HepG2 (cell line): ENCODE measurements around the gene SYNGR1. TPM values are rescaled to one million over a fixed set of nuclear protein-coding genes. Genes with fewer than 3 reads are reported as not detected.
A peak's percentile ranks its signal among the peaks of the same experiment; 100 is the strongest.

Experiments
- ATAC-seq: fragments of 200-7000 bp; cut with Tn5 transposase; 3 replicates; pipeline ENCODE4 v1.9.1; 2020; ENCODE audit warnings: mild to moderate bottlenecking, moderate library complexity
- BruUV-seq: library from RNA; stranded (reverse); fragments of 400-500 nt; replicated peaks from 2 replicates; lab custom pipeline; 2021; lab: Mats Ljungman, UMichigan
- CTCF ChIA-PET: fragments of 300-600 bp; formaldehyde crosslinking; extraction: SDS; loops from one replicate; lab custom pipeline; 2021; ENCODE audit warnings: low total read pairs, inconsistent platforms, low intra/inter-chr PET ratio; lab: Yijun Ruan, JAX
- POLR2A ChIA-PET: fragments of 350-600 bp; sonication (Branson Sonifier 250); formaldehyde crosslinking; loops from one replicate; lab custom pipeline; 2020; ENCODE audit warnings: antibody characterized with exemption, inconsistent platforms; lab: Yijun Ruan, JAX
- DNase-seq: peaks from one replicate; pipeline ENCODE4 v3.0.0-alpha.2; 2015; ENCODE audit warnings: low spot score
- FAIRE-seq: peaks from 3 replicates; lab custom pipeline; 2011; peaks lifted over from hg19 to GRCh38; lab: Jason Lieb, UNC
- H2AFZ ChIP-seq: one replicate; pipeline ENCODE4 v1.6.1; 2011; ENCODE audit warnings: low read length, inconsistent platforms
- H3K27ac ChIP-seq: fragments of 300-600 bp; 3 replicates; pipeline ENCODE4 v1.8.0; 2011; ENCODE audit warnings: mixed run types, mild to moderate bottlenecking, mixed read lengths, low read length, inconsistent platforms; ENCODE audit not compliant: insufficient read depth; ENCODE audit errors: extremely low read length
- H3K27me3 ChIP-seq, 2 experiments: fragments of 200-600 bp in 1 of 2; 2 replicates in 1 of 2; 3 replicates in 1 of 2; pipeline versions ENCODE4 v1.6.0 to v1.8.0; 2011; ENCODE audit warnings: low read length in 2 of 2, mild to moderate bottlenecking in 2 of 2, moderate library complexity in 2 of 2, inconsistent platforms in 1 of 2; ENCODE audit not compliant: insufficient read depth in 2 of 2, control insufficient read depth in 1 of 2
- H3K36me3 ChIP-seq, 2 experiments: fragments of 200-600 bp in 1 of 2; replicated peaks in 1 of 2; 2 replicates in 1 of 2; 3 replicates in 1 of 2; pipeline versions ENCODE4 v1.5.1 to v1.8.0; 2011; ENCODE audit warnings: low read length in 2 of 2, inconsistent platforms in 1 of 2; ENCODE audit not compliant: insufficient read depth in 2 of 2, control insufficient read depth in 1 of 2
- H3K4me1 ChIP-seq: 2 replicates; pipeline ENCODE4 v1.5.1; 2012; ENCODE audit warnings: low read length, inconsistent platforms; ENCODE audit not compliant: insufficient read depth
- H3K4me2 ChIP-seq: 2 replicates; pipeline ENCODE4 v1.6.0; 2011; ENCODE audit warnings: low read depth, low read length, inconsistent platforms
- H3K4me3 ChIP-seq, 3 experiments: fragments of 200-600 bp in 1 of 3; sonication (generic), shearing (Covaris generic) in 1 of 3; replicated peaks in 1 of 3; 2 replicates each; pipeline ENCODE4 v1.5.1; 2011 to 2016; ENCODE audit warnings: low read length in 3 of 3, inconsistent platforms in 2 of 3, low read depth in 2 of 3, mild to moderate bottlenecking in 2 of 3, control low read depth in 1 of 3, mixed read lengths in 1 of 3; ENCODE audit not compliant: insufficient read depth in 1 of 3
- H3K79me2 ChIP-seq: one replicate; pipeline ENCODE4 v1.6.1; 2011; ENCODE audit warnings: low read length, inconsistent platforms; ENCODE audit not compliant: insufficient read depth
- H3K9ac ChIP-seq: 2 replicates; pipeline ENCODE4 v1.6.0; 2011; ENCODE audit warnings: mild to moderate bottlenecking, low read depth, low read length, inconsistent platforms; ENCODE audit not compliant: insufficient read depth
- H3K9me3 ChIP-seq: 2 replicates; pipeline ENCODE4 v1.5.1; 2012; ENCODE audit warnings: mild to moderate bottlenecking, low read length
- H4K20me1 ChIP-seq: 2 replicates; pipeline ENCODE4 v1.6.0; 2011; ENCODE audit warnings: inconsistent platforms, mild to moderate bottlenecking, low read length, moderate library complexity; ENCODE audit not compliant: insufficient read depth
- CEBPG ChIP-seq: IDR thresholded peaks from 2 replicates; pipeline ENCODE4 v1.6.1; 2016
- ERF ChIP-seq: IDR thresholded peaks from 2 replicates; pipeline ENCODE4 v1.6.1; 2018; ENCODE audit warnings: missing biosample characterization, missing genetic modification reagents
- KAT8 ChIP-seq: IDR thresholded peaks from 2 replicates; pipeline ENCODE4 v1.6.1; 2016; ENCODE audit warnings: missing genetic modification reagents, missing compliant biosample characterization
- PITX1 ChIP-seq: sonication (generic); formaldehyde crosslinking; IDR thresholded peaks from 2 replicates; pipeline ENCODE4 v1.5.1; 2020; ENCODE audit warnings: mild to moderate bottlenecking, missing genetic modification reagents
- PPARG ChIP-seq: conservative IDR thresholded peaks from 2 replicates; pipeline ENCODE4 v1.6.1; 2016; ENCODE audit warnings: missing biosample characterization, missing genetic modification reagents
- SMARCE1 ChIP-seq: fragments of 450-650 bp; IDR thresholded peaks from 2 replicates; pipeline ENCODE4 v1.6.1; 2017; ENCODE audit warnings: borderline replicate concordance
- ZFAT ChIP-seq: sonication (generic); formaldehyde crosslinking; conservative IDR thresholded peaks from 2 replicates; pipeline ENCODE4 v1.8.1; 2023; ENCODE audit warnings: missing genetic modification reagents, inconsistent platforms
- ZFY ChIP-seq: sonication (generic); formaldehyde crosslinking; IDR thresholded peaks from 2 replicates; pipeline ENCODE4 v1.4.0; 2020; ENCODE audit warnings: missing genetic modification reagents
- ZNF12 ChIP-seq: sonication (generic); formaldehyde crosslinking; IDR thresholded peaks from 2 replicates; pipeline ENCODE4 v1.5.0; 2020; ENCODE audit warnings: missing genetic modification reagents
- ZNF124 ChIP-seq: sonication (generic); formaldehyde crosslinking; IDR thresholded peaks from 2 replicates; pipeline ENCODE4 v1.4.0; 2020; ENCODE audit warnings: missing genetic modification reagents
- ZNF431 ChIP-seq: sonication (generic); formaldehyde crosslinking; IDR thresholded peaks from 2 replicates; pipeline ENCODE4 v1.9.0; 2022; ENCODE audit warnings: missing genetic modification reagents, low read depth, mild to moderate bottlenecking, borderline replicate concordance
- WGBS: methylation state at CpG from one replicate; pipeline ENCODE4 v1.1.6; 2017; ENCODE audit warnings: low lambda C conversion rate; 5-methylcytosine and 5-hydroxymethylcytosine counted together
- in situ Hi-C: cut with HindIII; loops from 2 replicates; pipeline ENCODE4 v1.10.0; 2017; ENCODE audit warnings: low pct_unique_long_range_greater_than_20kb; ENCODE audit not compliant: extremely low pct_ligation_motif_present
- intact Hi-C: fragments of 100-400 bp; cut with micrococcal nuclease; formaldehyde crosslinking; loops from one replicate; pipeline ENCODE4 v1.10.0; 2022; ENCODE audit not compliant: unreplicated experiment
- polyA plus RNA-seq, 8 experiments: library from polyadenylated mRNA; depleted of rRNA in 3 of 8; stranded (reverse) in 7 of 8; unstranded in 1 of 8; fragments of >200 nt; fragmentation: Illumina TruSeq in 4 of 8; extraction: Trizol in 4 of 8; gene quantifications; 2 replicates each; pipeline versions ENCODE4 v1.2.1 to v1.2.3, GENCODE V29; 2011 to 2016; ENCODE audit warnings: low read depth in 4 of 8, missing spikeins in 1 of 8, mixed read lengths in 1 of 8; ENCODE audit not compliant: insufficient read depth in 1 of 8
- total RNA-seq, 5 experiments: library from RNA; depleted of rRNA; stranded (reverse); fragments of >200 nt; fragmentation: Illumina TruSeq; extraction: Trizol; gene quantifications; 2 replicates each; pipeline ENCODE4 v1.2.3, GENCODE V29; 2016; ENCODE audit warnings: low read depth in 1 of 5
- TF ChIP-seq, protein P1 (sequence below): sonication (generic); formaldehyde crosslinking; IDR thresholded peaks from 2 replicates; pipeline ENCODE4 v1.4.0; 2020; ENCODE audit warnings: missing genetic modification reagents

The SYNGR1 gene
- total and polyA plus RNA-seq, 2 of the 13 experiments (the other 11 are each of a cell fraction or from before 2014, with no cell fraction given), result 0.27 to 2.7 TPM

DNA sequence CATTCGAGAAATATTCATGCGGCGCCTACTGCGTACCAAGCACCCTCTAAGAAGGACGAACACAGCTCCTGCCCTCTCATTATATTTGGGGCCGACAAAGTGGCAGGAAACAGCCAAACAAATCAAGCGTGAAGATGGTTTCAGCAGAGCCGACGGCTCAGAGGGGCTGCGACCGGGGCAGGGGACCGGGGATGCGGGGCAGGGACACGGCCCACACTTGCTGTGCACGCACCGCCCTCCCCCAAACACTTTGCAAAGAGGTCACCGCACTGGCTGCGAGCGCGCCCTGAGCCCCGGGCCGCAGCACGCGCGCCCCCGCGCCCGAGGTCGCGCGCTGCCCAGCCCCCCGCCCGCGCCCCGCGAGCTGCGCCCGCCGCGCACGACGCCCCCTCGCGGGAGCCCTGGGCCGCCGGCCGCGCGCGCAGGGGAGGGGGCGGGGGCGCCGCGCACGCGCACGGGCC is 255 bp upstream of the SYNGR1 start:
- DNase-seq (no peak), ATAC-seq (peak; percentile 20; the same call in 1 of the 3 replicates), FAIRE-seq (no peak)
- H3K4me1 ChIP-seq, result peaks cover 22% of the 10 kb centered on the region
- no peaks in the 10 kb centered on the region for H3K36me3 ChIP-seq
- peak overlapping the region; percentile 42 to 79 (median 63) for H3K4me3 ChIP-seq
- in situ Hi-C loops, result no loop called here
- no peaks in the 10 kb centered on the region for H4K20me1 ChIP-seq
- peaks cover 12 to 27% of the 10 kb centered on the region in 2 experiments for H3K27me3 ChIP-seq
- no peaks in the 10 kb centered on the region for H3K9me3 ChIP-seq
- intact Hi-C loops, result no loop called here
- 3% methylated on average over 11 of the region's 57 CpGs for WGBS
- no peak for TF ChIP-seq KAT8 (CRISPR knock-in tag)
- TF ChIP-seq PPARG (CRISPR knock-in tag), result no peak
- TF ChIP-seq ZFY (CRISPR knock-in tag), result peak; percentile 32; the same call in 1 of the 2 replicates
- no peak for TF ChIP-seq CEBPG (CRISPR knock-in tag)
- no peak for TF ChIP-seq PITX1 (CRISPR knock-in tag)
- TF ChIP-seq ZFAT, result no peak
- TF ChIP-seq, protein P1, sequence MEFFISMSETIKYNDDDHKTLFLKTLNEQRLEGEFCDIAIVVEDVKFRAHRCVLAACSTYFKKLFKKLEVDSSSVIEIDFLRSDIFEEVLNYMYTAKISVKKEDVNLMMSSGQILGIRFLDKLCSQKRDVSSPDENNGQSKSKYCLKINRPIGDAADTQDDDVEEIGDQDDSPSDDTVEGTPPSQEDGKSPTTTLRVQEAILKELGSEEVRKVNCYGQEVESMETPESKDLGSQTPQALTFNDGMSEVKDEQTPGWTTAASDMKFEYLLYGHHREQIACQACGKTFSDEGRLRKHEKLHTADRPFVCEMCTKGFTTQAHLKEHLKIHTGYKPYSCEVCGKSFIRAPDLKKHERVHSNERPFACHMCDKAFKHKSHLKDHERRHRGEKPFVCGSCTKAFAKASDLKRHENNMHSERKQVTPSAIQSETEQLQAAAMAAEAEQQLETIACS (CRISPR knock-in tag), result peak; percentile 82
- no peak for TF ChIP-seq ZNF431
- no peak for TF ChIP-seq SMARCE1
- no peak for TF ChIP-seq ZNF124 (CRISPR knock-in tag)
- no peak for TF ChIP-seq ERF (CRISPR knock-in tag)
- no peak for TF ChIP-seq ZNF12
- H3K79me2 ChIP-seq, result no peaks in the 10 kb centered on the region
- peak overlapping the region; percentile 85 for H3K4me2 ChIP-seq
- CTCF ChIA-PET, result no interaction called here
- POLR2A ChIA-PET, result interaction anchor here (1.4 kb wide), 1 partner anchor 30 kb away, joined by 7 read pairs; the partner anchor contains the start of gene RPL3
- H3K27ac ChIP-seq, result no peak overlapping the region
- no TSS peak for BruUV-seq
- no peak overlapping the region for H2AFZ ChIP-seq
- H3K9ac ChIP-seq, result 0 out of 2 replicates have a peak overlapping the region, but pooled peaks have one; percentile 2
